Measurements from ENCODE around the gene SNTG2.

DNA sequence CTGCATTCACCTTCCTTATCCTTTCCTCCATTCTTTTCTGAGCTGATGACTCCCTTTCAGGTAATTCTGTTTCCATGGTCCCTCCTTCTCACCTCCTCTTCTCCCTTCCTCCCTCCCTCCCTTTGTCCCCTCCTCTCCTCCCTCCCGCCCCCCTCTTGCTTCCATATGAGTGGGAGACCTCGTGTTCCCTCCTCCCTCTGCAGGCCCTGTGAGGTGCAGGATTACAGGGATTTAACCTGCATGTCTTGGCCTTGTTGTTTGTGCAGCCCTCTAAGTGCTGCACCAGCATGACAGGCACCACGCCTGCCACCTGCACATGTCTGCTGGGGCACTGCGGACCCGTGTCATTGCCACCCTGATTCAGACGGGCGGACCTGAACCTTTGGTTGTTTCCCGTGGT lies 103.1 kb downstream of the SNTG2 start:
- TF ChIP-seq POLR2A (IDR thresholded peaks at IDR 0.05) (no peak), POLR2AphosphoS5 (IDR thresholded peaks at IDR 0.05) (no peak)
- TF ChIP-seq, protein P1, sequence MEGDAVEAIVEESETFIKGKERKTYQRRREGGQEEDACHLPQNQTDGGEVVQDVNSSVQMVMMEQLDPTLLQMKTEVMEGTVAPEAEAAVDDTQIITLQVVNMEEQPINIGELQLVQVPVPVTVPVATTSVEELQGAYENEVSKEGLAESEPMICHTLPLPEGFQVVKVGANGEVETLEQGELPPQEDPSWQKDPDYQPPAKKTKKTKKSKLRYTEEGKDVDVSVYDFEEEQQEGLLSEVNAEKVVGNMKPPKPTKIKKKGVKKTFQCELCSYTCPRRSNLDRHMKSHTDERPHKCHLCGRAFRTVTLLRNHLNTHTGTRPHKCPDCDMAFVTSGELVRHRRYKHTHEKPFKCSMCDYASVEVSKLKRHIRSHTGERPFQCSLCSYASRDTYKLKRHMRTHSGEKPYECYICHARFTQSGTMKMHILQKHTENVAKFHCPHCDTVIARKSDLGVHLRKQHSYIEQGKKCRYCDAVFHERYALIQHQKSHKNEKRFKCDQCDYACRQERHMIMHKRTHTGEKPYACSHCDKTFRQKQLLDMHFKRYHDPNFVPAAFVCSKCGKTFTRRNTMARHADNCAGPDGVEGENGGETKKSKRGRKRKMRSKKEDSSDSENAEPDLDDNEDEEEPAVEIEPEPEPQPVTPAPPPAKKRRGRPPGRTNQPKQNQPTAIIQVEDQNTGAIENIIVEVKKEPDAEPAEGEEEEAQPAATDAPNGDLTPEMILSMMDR (IDR thresholded peaks at IDR 0.05): no peak

Data from prostate gland (tissue), 2 donors.